ENCODE results near the gene GPR39. TPM values are rescaled to one million over a fixed set of nuclear protein-coding genes. Genes with fewer than 3 reads are reported as not detected.

Gene GPR39
- total and polyA plus RNA-seq, 12 donors = 0.10 to 0.28 (median 0.17) TPM; not detected in 7

DNA sequence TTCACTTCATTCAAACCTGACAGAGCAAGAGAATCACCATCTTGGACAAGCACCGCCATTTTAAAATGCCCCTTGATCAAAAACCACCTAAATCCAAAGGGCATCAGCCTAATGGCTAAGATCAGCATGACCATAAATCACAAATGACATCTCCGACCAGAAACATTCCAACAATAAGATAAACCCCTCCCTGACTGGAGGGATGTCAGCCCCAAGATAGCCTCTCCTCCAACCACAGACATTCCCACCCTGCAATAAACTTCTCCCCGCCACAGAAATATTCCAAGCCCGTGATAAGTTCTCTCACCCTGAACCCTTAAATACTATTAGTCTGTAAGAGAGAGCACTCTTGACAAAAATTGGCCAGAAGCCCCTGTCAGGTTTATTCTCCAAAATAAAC, 275.0 kb downstream of the GPR39 start:
- TF ChIP-seq, protein P1, sequence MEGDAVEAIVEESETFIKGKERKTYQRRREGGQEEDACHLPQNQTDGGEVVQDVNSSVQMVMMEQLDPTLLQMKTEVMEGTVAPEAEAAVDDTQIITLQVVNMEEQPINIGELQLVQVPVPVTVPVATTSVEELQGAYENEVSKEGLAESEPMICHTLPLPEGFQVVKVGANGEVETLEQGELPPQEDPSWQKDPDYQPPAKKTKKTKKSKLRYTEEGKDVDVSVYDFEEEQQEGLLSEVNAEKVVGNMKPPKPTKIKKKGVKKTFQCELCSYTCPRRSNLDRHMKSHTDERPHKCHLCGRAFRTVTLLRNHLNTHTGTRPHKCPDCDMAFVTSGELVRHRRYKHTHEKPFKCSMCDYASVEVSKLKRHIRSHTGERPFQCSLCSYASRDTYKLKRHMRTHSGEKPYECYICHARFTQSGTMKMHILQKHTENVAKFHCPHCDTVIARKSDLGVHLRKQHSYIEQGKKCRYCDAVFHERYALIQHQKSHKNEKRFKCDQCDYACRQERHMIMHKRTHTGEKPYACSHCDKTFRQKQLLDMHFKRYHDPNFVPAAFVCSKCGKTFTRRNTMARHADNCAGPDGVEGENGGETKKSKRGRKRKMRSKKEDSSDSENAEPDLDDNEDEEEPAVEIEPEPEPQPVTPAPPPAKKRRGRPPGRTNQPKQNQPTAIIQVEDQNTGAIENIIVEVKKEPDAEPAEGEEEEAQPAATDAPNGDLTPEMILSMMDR (IDR thresholded peaks at IDR 0.05) = no peak
- no peak for TF ChIP-seq POLR2A (IDR thresholded peaks at IDR 0.05)
- no peaks in the 10 kb centered on the region for H3K4me1 ChIP-seq (replicated peaks in 1 of 2)
- H3K27me3 ChIP-seq = no peaks in the 10 kb centered on the region
- 73 to 82% (median 80%) methylated on average over 4 of the region's 4 CpGs for WGBS, 4 donors
- DNase-seq = no peak
- H3K27ac ChIP-seq = no peak overlapping the region
- no peaks in the 10 kb centered on the region for H3K36me3 ChIP-seq (replicated peaks in 1 of 2)
- H3K9me3 ChIP-seq (replicated peaks in 1 of 3) = no peaks in the 10 kb centered on the region
- intact Hi-C loops (cut with DNase I) = no loop called here
- no peak overlapping the region for H3K4me3 ChIP-seq

DNA sequence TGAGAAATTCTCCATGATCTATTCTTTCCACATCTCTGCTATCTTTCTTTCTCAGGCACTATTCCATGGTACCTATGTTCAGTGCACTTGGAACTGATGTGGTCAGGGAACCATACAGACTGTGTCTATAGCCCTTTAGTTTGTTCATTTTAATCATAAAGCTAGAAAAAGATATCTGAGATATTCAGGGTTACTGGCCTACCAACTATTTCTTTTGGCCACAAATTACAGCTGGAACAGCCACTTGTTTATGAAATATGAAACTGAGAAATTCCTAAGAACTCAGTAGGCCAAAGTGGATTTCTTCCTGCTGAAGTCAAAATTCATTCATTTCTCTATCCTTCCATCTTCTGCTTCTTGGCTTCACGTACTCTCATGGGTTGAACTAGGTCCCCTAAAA, 276.2 kb downstream of the GPR39 start:
- H3K27ac ChIP-seq = no peak overlapping the region
- TF ChIP-seq, protein P1 (IDR thresholded peaks at IDR 0.05) = no peak
- no peak for TF ChIP-seq POLR2A (IDR thresholded peaks at IDR 0.05)
- no peaks in the 10 kb centered on the region for H3K36me3 ChIP-seq (replicated peaks in 1 of 2)
- H3K9me3 ChIP-seq (replicated peaks in 1 of 3) = no peaks in the 10 kb centered on the region
- no peak for DNase-seq
- H3K27me3 ChIP-seq = no peaks in the 10 kb centered on the region
- intact Hi-C loops (cut with DNase I) = no loop called here
- no peak overlapping the region for H3K4me3 ChIP-seq
- no peaks in the 10 kb centered on the region for H3K4me1 ChIP-seq (replicated peaks in 1 of 2)
- WGBS, 4 donors = 71 to 91% (median 88%) methylated on average over 1 of the region's 1 CpG

Small RNAs within 50 kb of the gene (small RNA-seq; reads per million reads assigned to genes)
- 0 reads per million in 2 donors for gene RNU6-175P

Data from adrenal gland (tissue), 12 donors.